Liver (tissue), 9 donors: ENCODE measurements around the gene TRAPPC6A. TPM values are rescaled to one million over a fixed set of nuclear protein-coding genes. Genes with fewer than 3 reads are reported as not detected.

Experiments
- DNase-seq: peaks from one replicate; pipeline ENCODE4 v3.0.0-alpha.2; 2017; ENCODE audit warnings: low spot score
- H3K27ac ChIP-seq, 2 donors: one replicate each; pipeline ENCODE4 v1.7.0; 2013; ENCODE audit warnings: inconsistent platforms in 2 of 2, low read length in 2 of 2, control low read depth in 1 of 2, low read depth in 1 of 2, mild to moderate bottlenecking in 1 of 2
- H3K27me3 ChIP-seq, 4 donors: one replicate each; pipeline versions ENCODE4 v1.6.1 to v1.7.0; 2013; ENCODE audit warnings: low read length in 3 of 4, inconsistent platforms in 1 of 4, mild to moderate bottlenecking in 1 of 4, moderate library complexity in 1 of 4; ENCODE audit not compliant: control insufficient read depth in 4 of 4, insufficient read depth in 4 of 4
- H3K36me3 ChIP-seq, 4 donors: one replicate each; pipeline versions ENCODE4 v1.6.1 to v1.7.0; 2013; ENCODE audit warnings: low read length in 3 of 4, mild to moderate bottlenecking in 3 of 4, low read depth in 1 of 4, moderate library complexity in 1 of 4; ENCODE audit not compliant: control insufficient read depth in 4 of 4, insufficient read depth in 3 of 4
- H3K4me1 ChIP-seq, 4 donors: one replicate each; pipeline versions ENCODE4 v1.6.1 to v1.7.0; 2013; ENCODE audit warnings: low read length in 3 of 4, mild to moderate bottlenecking in 3 of 4, moderate library complexity in 1 of 4; ENCODE audit not compliant: control insufficient read depth in 4 of 4, insufficient read depth in 4 of 4
- H3K4me3 ChIP-seq, 3 donors: one replicate each; pipeline versions ENCODE4 v1.6.1 to v1.7.0; 2013; ENCODE audit warnings: low read length in 3 of 3, control low read depth in 1 of 3, low read depth in 1 of 3, mild to moderate bottlenecking in 1 of 3
- H3K9ac ChIP-seq, 2 donors: one replicate each; pipeline ENCODE4 v1.7.0; 2013; ENCODE audit warnings: low read length in 2 of 2, mild to moderate bottlenecking in 2 of 2, moderate library complexity in 2 of 2, control low read depth in 1 of 2, low read depth in 1 of 2
- H3K9me3 ChIP-seq, 4 donors: one replicate each; pipeline versions ENCODE4 v1.6.1 to v1.7.0; 2013; ENCODE audit warnings: low read length in 3 of 4; ENCODE audit not compliant: control insufficient read depth in 4 of 4
- EGR1 ChIP-seq, 2 donors: IDR thresholded peaks; 2 replicates each; pipeline ENCODE4 v1.6.1; 2016 to 2018; ENCODE audit warnings: antibody characterized with exemption in 2 of 2, low read depth in 2 of 2
- FOXA1 ChIP-seq: IDR thresholded peaks from 2 replicates; pipeline ENCODE4 v1.6.1; 2016; ENCODE audit warnings: antibody characterized with exemption
- FOXA2 ChIP-seq: IDR thresholded peaks from 2 replicates; pipeline ENCODE4 v1.6.1; 2016; ENCODE audit warnings: antibody characterized with exemption
- GABPA ChIP-seq, 2 donors: IDR thresholded peaks in 1 of 2; conservative IDR thresholded peaks in 1 of 2; 2 replicates each; pipeline ENCODE4 v1.6.1; 2016; ENCODE audit warnings: antibody characterized with exemption in 2 of 2, mild to moderate bottlenecking in 1 of 2, moderate library complexity in 1 of 2
- HNF4A ChIP-seq, 2 donors: conservative IDR thresholded peaks; 2 replicates each; pipeline ENCODE4 v1.6.1; 2016; ENCODE audit warnings: antibody characterized with exemption in 2 of 2, mild to moderate bottlenecking in 2 of 2
- HNF4G ChIP-seq: IDR thresholded peaks from 2 replicates; pipeline ENCODE4 v1.6.1; 2016; ENCODE audit warnings: antibody characterized with exemption
- JUND ChIP-seq, 2 donors: IDR thresholded peaks; 2 replicates each; pipeline ENCODE4 v1.6.1; 2016; ENCODE audit warnings: antibody characterized with exemption in 2 of 2
- NR2F2 ChIP-seq: IDR thresholded peaks from 2 replicates; pipeline ENCODE4 v1.6.1; 2016; ENCODE audit warnings: antibody characterized with exemption
- RAD21 ChIP-seq, 2 donors: IDR thresholded peaks; 2 replicates each; pipeline ENCODE4 v1.6.1; 2016; ENCODE audit warnings: antibody characterized with exemption in 2 of 2, mild to moderate bottlenecking in 2 of 2
- RXRA ChIP-seq, 2 donors: IDR thresholded peaks; 2 replicates each; pipeline ENCODE4 v1.6.1; 2017 to 2018; ENCODE audit warnings: antibody characterized with exemption in 2 of 2, mild to moderate bottlenecking in 1 of 2
- SP1 ChIP-seq: IDR thresholded peaks from 2 replicates; pipeline ENCODE4 v1.6.1; 2018; ENCODE audit warnings: antibody characterized with exemption, mild to moderate bottlenecking
- TAF1 ChIP-seq: conservative IDR thresholded peaks from 2 replicates; pipeline ENCODE4 v1.6.1; 2016; ENCODE audit warnings: antibody characterized with exemption, mild to moderate bottlenecking
- YY1 ChIP-seq: IDR thresholded peaks from 2 replicates; pipeline ENCODE4 v1.6.1; 2016; ENCODE audit warnings: antibody characterized with exemption, mild to moderate bottlenecking
- WGBS: extraction: QIAGEN DNeasy Blood & Tissue Kit; methylation state at CpG from one replicate; pipeline ENCODE4 v1.1.7; 2013; 5-methylcytosine and 5-hydroxymethylcytosine counted together
- polyA plus RNA-seq, 2 donors: library from polyadenylated mRNA; stranded (reverse) in 1 of 2; unstranded in 1 of 2; fragments of 200-250 nt in 1 of 2; fragments of >200 nt in 1 of 2; fragmentation: Nextera tagmentation in 1 of 2; extraction: Ambion mirVana in 1 of 2; gene quantifications; one replicate each; pipeline versions ENCODE4 v1.2.1 to v1.2.3, GENCODE V29; 2013 to 2015
- total RNA-seq, 2 donors: library from RNA; depleted of rRNA; stranded (reverse); fragments of >200 nt; gene quantifications; one replicate each; pipeline ENCODE4 v1.2.3, GENCODE V29; 2014
- TF ChIP-seq, protein P1 (sequence below): IDR thresholded peaks from 2 replicates; pipeline ENCODE4 v1.6.1; 2016; ENCODE audit warnings: antibody characterized with exemption
- TF ChIP-seq, protein P2 (sequence below): fragments of 150-350 bp; IDR thresholded peaks from 2 replicates; pipeline ENCODE4 v1.5.1; 2017; ENCODE audit warnings: improper control_type of control experiment, low read depth, low read length; ENCODE audit not compliant: missing input control
- TF ChIP-seq, protein P3 (sequence below): IDR thresholded peaks from 2 replicates; pipeline ENCODE4 v1.6.1; 2016; ENCODE audit warnings: antibody characterized with exemption
- TF ChIP-seq, protein P4 (sequence below): IDR thresholded peaks from 2 replicates; pipeline ENCODE4 v1.6.1; 2016; ENCODE audit warnings: antibody characterized with exemption, mild to moderate bottlenecking
- TF ChIP-seq, protein P5 (sequence below): IDR thresholded peaks from 2 replicates; pipeline ENCODE4 v1.6.1; 2016; ENCODE audit warnings: antibody characterized with exemption
- donor health status: healthy.
- donor health status: healthy.
- donor health status: healthy.
- donor health status: healthy.
- donor health status: healthy.

The TRAPPC6A gene
- total and polyA plus RNA-seq, 4 donors: 14.8 to 52.2 (median 28.6) TPM

DNA sequence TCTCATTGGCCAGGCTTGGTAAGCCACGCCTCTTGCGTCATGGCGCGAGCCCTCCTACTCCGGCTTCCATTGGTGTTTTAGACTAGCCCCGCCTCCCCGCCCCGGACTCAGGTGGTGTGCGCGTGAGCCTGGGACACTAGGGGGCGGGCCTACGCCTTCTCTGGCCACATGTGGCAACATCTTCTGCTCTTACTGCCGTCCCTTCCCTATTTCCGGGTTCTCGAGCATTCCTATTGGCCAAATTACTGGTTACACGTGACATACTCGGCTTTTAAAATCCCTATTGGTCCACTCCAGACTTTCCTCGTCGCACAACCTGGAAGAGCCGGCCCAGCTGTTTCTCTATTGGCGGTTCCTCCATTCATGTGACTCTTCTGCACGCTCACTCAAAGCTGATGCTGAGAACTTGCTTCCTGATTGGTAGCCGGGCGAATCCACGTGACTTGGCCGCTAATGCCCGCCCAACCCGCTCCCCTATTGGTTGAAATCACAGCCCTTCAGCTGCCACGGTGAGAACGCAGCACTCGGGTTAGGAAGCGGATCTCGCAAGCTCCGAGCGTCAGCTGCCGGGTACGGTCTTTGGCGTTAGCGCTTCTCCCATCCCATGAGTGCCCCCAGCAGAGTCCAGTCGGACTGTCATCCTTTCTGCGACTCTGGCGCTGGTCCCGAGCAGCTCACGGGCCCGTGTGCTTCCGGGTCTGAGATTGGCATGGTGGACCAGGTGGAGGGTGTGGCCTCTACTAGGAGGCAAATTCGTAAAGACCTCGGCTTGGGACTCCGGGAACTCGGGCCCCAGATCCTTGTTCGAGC lies 430 bp upstream of the TRAPPC6A start, which contains the start of gene BLOC1S3 (continued):
- TF ChIP-seq, protein P1, sequence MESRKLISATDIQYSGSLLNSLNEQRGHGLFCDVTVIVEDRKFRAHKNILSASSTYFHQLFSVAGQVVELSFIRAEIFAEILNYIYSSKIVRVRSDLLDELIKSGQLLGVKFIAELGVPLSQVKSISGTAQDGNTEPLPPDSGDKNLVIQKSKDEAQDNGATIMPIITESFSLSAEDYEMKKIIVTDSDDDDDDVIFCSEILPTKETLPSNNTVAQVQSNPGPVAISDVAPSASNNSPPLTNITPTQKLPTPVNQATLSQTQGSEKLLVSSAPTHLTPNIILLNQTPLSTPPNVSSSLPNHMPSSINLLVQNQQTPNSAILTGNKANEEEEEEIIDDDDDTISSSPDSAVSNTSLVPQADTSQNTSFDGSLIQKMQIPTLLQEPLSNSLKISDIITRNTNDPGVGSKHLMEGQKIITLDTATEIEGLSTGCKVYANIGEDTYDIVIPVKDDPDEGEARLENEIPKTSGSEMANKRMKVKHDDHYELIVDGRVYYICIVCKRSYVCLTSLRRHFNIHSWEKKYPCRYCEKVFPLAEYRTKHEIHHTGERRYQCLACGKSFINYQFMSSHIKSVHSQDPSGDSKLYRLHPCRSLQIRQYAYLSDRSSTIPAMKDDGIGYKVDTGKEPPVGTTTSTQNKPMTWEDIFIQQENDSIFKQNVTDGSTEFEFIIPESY: no peak
- TF ChIP-seq JUND (IDR thresholded peaks at IDR 0.05): peak in 1 of 2 donors; percentile 58
- peak in 1 of 2 donors; percentile 82 for TF ChIP-seq GABPA (IDR thresholded peaks at IDR 0.05 in 1 of 2, conservative IDR thresholded peaks at IDR 0.05 in 1 of 2)
- peak; percentile 35 to 42 for TF ChIP-seq RXRA (IDR thresholded peaks at IDR 0.05)
- TF ChIP-seq TAF1: peak; percentile 57
- TF ChIP-seq FOXA2: no peak
- peak; percentile 58 for TF ChIP-seq FOXA1
- TF ChIP-seq HNF4A (conservative IDR thresholded peaks at IDR 0.05): peak; percentile 23 to 29

DNA sequence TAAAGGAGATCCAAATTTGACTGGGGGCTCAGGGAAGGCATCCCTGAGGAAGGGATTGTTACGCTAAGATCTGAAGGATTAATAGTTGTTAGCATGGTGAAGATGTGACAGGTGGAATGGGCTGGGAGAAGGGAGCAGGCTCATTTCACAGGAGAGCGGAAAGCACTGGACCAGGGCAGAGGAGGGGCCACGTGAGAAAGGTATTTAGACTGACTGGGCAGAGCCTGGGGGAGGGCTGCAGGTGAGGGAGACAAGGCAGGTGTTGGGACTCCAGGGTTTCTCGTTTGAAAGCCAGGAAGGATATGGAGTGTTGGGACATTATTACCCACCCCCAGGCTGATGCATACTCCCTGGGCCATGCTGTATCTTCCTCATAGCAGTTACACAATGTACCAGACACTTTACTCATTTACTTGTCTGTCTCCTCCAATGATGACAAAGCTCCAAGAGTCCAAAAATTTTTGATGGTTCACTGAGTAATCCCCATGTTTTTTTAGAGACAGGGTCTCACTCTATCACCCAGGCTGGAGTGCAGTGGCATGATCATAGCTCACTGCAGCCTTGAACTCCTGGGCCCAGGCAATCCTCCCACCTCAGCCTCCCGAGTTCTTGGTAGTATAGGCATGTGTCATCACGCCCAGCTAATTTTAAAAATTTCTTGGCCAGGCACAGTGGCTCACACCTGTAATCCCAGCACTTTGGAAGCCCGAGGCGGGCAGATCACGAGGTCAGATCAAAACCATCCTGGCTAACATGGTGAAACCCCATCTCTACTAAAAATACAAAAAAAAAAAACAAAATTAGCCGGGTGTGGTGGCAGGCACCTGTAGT lies 2.3 kb downstream of the TRAPPC6A start:
- no peak overlapping the region for H3K27ac ChIP-seq
- H3K9ac ChIP-seq: no peak overlapping the region
- no peaks in the 10 kb centered on the region for H3K9me3 ChIP-seq
- H3K4me3 ChIP-seq: no peak overlapping the region
- WGBS: 89% methylated on average over 10 of the region's 10 CpGs
- no peak for DNase-seq
- no peaks in the 10 kb centered on the region for H3K36me3 ChIP-seq
- no peaks in the 10 kb centered on the region for H3K27me3 ChIP-seq
- peaks cover 7 to 26% (median 17%) of the 10 kb centered on the region in 4 donors for H3K4me1 ChIP-seq
- TF ChIP-seq HNF4A (conservative IDR thresholded peaks at IDR 0.05) (no peak), HNF4G (no peak), YY1 (no peak), EGR1 (IDR thresholded peaks at IDR 0.05; ENCODE audit: low read depth in 2 of 2) (no peak)
- TF ChIP-seq, protein P1: no peak

DNA sequence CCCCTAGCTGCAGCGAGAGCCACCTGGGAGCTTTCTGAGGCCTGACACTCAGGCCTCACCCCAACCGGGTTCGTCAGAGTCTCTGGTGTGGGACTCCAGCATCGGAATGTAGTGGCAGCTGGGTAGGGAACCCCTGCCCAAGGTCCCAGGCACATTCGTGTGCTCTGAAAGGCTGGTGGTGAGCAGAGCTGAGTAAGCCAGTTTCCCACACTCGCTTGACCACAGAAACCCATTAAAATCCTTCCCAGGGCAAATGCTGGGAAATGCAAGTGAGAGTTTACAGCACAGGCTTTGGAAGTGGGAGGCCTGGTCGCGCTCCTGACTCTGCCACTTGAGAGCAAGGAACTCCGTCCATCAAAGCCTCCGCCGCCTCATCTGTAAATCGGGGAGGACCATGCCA lies 4.2 kb downstream of the TRAPPC6A start:
- Histone ChIP-seq H3K27me3 (no peaks in the 10 kb centered on the region), H3K4me1 (peaks cover 5 to 12% (median 8%) of the 10 kb centered on the region in 4 donors), H3K27ac (no peak overlapping the region), H3K4me3 (no peak overlapping the region), H3K9me3 (no peaks in the 10 kb centered on the region), H3K9ac (no peak overlapping the region), H3K36me3 (no peaks in the 10 kb centered on the region)
- no peak for TF ChIP-seq NR2F2
- TF ChIP-seq EGR1 (IDR thresholded peaks at IDR 0.05; ENCODE audit: low read depth in 2 of 2): no peak
- TF ChIP-seq, protein P2, sequence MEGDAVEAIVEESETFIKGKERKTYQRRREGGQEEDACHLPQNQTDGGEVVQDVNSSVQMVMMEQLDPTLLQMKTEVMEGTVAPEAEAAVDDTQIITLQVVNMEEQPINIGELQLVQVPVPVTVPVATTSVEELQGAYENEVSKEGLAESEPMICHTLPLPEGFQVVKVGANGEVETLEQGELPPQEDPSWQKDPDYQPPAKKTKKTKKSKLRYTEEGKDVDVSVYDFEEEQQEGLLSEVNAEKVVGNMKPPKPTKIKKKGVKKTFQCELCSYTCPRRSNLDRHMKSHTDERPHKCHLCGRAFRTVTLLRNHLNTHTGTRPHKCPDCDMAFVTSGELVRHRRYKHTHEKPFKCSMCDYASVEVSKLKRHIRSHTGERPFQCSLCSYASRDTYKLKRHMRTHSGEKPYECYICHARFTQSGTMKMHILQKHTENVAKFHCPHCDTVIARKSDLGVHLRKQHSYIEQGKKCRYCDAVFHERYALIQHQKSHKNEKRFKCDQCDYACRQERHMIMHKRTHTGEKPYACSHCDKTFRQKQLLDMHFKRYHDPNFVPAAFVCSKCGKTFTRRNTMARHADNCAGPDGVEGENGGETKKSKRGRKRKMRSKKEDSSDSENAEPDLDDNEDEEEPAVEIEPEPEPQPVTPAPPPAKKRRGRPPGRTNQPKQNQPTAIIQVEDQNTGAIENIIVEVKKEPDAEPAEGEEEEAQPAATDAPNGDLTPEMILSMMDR: no peak
- no peak for TF ChIP-seq YY1
- TF ChIP-seq, protein P3, sequence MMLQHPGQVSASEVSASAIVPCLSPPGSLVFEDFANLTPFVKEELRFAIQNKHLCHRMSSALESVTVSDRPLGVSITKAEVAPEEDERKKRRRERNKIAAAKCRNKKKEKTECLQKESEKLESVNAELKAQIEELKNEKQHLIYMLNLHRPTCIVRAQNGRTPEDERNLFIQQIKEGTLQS: no peak
- TF ChIP-seq HNF4G: no peak
- TF ChIP-seq TAF1: no peak
- TF ChIP-seq FOXA2: no peak
- no peak for TF ChIP-seq JUND (IDR thresholded peaks at IDR 0.05)
- TF ChIP-seq, protein P4, sequence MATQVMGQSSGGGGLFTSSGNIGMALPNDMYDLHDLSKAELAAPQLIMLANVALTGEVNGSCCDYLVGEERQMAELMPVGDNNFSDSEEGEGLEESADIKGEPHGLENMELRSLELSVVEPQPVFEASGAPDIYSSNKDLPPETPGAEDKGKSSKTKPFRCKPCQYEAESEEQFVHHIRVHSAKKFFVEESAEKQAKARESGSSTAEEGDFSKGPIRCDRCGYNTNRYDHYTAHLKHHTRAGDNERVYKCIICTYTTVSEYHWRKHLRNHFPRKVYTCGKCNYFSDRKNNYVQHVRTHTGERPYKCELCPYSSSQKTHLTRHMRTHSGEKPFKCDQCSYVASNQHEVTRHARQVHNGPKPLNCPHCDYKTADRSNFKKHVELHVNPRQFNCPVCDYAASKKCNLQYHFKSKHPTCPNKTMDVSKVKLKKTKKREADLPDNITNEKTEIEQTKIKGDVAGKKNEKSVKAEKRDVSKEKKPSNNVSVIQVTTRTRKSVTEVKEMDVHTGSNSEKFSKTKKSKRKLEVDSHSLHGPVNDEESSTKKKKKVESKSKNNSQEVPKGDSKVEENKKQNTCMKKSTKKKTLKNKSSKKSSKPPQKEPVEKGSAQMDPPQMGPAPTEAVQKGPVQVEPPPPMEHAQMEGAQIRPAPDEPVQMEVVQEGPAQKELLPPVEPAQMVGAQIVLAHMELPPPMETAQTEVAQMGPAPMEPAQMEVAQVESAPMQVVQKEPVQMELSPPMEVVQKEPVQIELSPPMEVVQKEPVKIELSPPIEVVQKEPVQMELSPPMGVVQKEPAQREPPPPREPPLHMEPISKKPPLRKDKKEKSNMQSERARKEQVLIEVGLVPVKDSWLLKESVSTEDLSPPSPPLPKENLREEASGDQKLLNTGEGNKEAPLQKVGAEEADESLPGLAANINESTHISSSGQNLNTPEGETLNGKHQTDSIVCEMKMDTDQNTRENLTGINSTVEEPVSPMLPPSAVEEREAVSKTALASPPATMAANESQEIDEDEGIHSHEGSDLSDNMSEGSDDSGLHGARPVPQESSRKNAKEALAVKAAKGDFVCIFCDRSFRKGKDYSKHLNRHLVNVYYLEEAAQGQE: no peak
- TF ChIP-seq, protein P5, sequence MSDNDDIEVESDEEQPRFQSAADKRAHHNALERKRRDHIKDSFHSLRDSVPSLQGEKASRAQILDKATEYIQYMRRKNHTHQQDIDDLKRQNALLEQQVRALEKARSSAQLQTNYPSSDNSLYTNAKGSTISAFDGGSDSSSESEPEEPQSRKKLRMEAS: no peak
- no peak for TF ChIP-seq RAD21 (IDR thresholded peaks at IDR 0.05)
- no peak for TF ChIP-seq SP1
- no peak for TF ChIP-seq RXRA (IDR thresholded peaks at IDR 0.05)
- no peak for DNase-seq
- WGBS: 92% methylated on average over 12 of the region's 12 CpGs
